ENCODE measurements around the gene FAM83D. TPM values are rescaled to one million over a fixed set of nuclear protein-coding genes. Genes with fewer than 3 reads are reported as not detected.

Gene FAM83D
- total and polyA plus RNA-seq, 2 of the 8 experiments (the other 6 are each of a cell fraction or from before 2014, with no cell fraction given) = 60.9 to 62.6 TPM

DNA sequence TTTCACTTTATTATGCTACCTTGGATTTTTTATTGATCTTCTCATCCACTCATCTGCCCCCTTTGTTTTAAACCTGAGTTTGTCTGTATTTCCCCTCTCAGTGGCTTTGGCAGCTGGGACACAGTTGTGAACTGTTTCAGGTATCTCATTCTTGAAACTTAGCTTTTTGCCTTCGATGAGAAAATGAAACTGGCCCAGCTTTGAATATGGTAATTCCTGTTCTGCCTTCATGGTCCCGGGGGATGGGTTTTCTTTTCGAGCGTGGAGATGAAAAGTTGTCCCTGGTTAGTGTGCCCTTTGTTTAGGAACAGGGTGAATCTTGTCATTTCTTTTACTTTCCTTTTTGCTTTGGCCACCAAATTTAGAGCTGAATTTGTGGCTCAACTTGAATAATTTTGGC, 61.6 kb downstream of the FAM83D start:
- FAIRE-seq = no peak
- Histone ChIP-seq H2BK12ac (ENCODE audit: low read depth, low read length) (no peak overlapping the region), H3K23me2 (ENCODE audit: low read depth, low read length) (no peaks in the 10 kb centered on the region), H3K56ac (replicated peaks; ENCODE audit: insufficient read length, low read depth, low read length) (no peak overlapping the region), H2BK120ac (replicated peaks; ENCODE audit: low read depth, low read length) (no peak overlapping the region), H3K18ac (ENCODE audit: extremely low read depth, low read length) (no peak overlapping the region), H3K27ac (ENCODE audit: low read depth, low read length) (no peak overlapping the region), H4K8ac (ENCODE audit: extremely low read depth, insufficient read depth, low read length) (no peak overlapping the region), H2BK5ac (ENCODE audit: low read depth, low read length) (no peak overlapping the region), H3K9ac (replicated peaks in 1 of 4; ENCODE audit: extremely low read depth in 1 of 4, low read depth in 3 of 4, low read length in 3 of 4) (no peak overlapping the region), H4K20me1 (replicated peaks in 1 of 2; ENCODE audit: control insufficient read depth in 1 of 2, insufficient read depth in 2 of 2, low read length in 2 of 2) (no peaks in the 10 kb centered on the region), H3K14ac (ENCODE audit: insufficient read length) (no peak overlapping the region), H2BK15ac (ENCODE audit: low read length) (no peak overlapping the region), H3K4me1 (replicated peaks in 1 of 4; ENCODE audit: control insufficient read depth in 3 of 4, insufficient read depth in 4 of 4, low read length in 3 of 4) (peaks cover 0 to 3% (median 0%) of the 10 kb centered on the region in 4 experiments; a peak in 2 of 7 replicates), H3K79me2 (ENCODE audit: control insufficient read depth in 1 of 2, insufficient read depth in 2 of 2, low read length in 2 of 2) (no peaks in the 10 kb centered on the region), H3K27me3 (replicated peaks in 1 of 4; ENCODE audit: control insufficient read depth in 3 of 4, extremely low read depth in 1 of 4, insufficient read depth in 3 of 4, low read length in 3 of 4) (no peaks in the 10 kb centered on the region), H3K4me3 (ENCODE audit: extremely low read depth in 1 of 4, insufficient read depth in 2 of 4, low read depth in 3 of 4, low read length in 4 of 4) (no peak overlapping the region), H3K36me3 (ENCODE audit: control insufficient read depth in 2 of 4, insufficient read depth in 4 of 4, low read length in 3 of 4) (peaks cover 0 to 26% (median 6%) of the 10 kb centered on the region in 4 experiments; a peak in 3 of 8 replicates), H2BK20ac (ENCODE audit: low read length) (no peak overlapping the region), H3K23ac (ENCODE audit: insufficient read length) (no peak overlapping the region), H3K4me2 (ENCODE audit: insufficient read depth in 1 of 2, low read depth in 2 of 2, low read length in 2 of 2) (peak overlapping the region in 1 of 2 experiments; percentile 22; a peak in 1 of 4 replicates), H3K9me3 (ENCODE audit: insufficient read depth in 2 of 2, low read depth in 1 of 2, low read length in 1 of 2) (no peaks in the 10 kb centered on the region), H2AFZ (ENCODE audit: low read length) (no peak overlapping the region), H3K79me1 (ENCODE audit: low read depth, low read length) (no peaks in the 10 kb centered on the region), H4K5ac (ENCODE audit: insufficient read length, low read depth, low read length) (no peak overlapping the region), H4K91ac (replicated peaks; ENCODE audit: insufficient read length, low read length) (no peak overlapping the region), H3K4ac (replicated peaks; ENCODE audit: insufficient read length, low read depth, low read length) (no peak overlapping the region), H2AK5ac (ENCODE audit: low read depth, low read length) (no peak overlapping the region)
- ChIA-PET POLR2A (ENCODE audit: partially characterized antibody) (interaction anchor here (1.1 to 1.3 kb wide), 2 partner anchors 10 to 25 kb away, joined by 3 read pairs; no protein-coding TSS in a partner anchor), CTCF (ENCODE audit: partially characterized antibody) (interaction anchor here (1.9 kb wide), 1 partner anchor 12 kb away, joined by 6 read pairs; no protein-coding TSS in a partner anchor)
- no peak for DNase-seq (ENCODE audit: low read depth in 1 of 2, low spot score in 2 of 2)
- 90% methylated on average over 4 of the region's 4 CpGs; no CpG with 5 or more reads in 1 of the 2 experiments for WGBS, 2 experiments (ENCODE audit: extremely low coverage in 1 of 2, insufficient coverage in 1 of 2, insufficient read length in 1 of 2, insufficient replicate concordance in 2 of 2, low coverage in 1 of 2, low lambda C conversion rate in 2 of 2, missing lambda C conversion rate in 1 of 2)
- TF ChIP-seq KDM1A (IDR thresholded peaks at IDR 0.05; ENCODE audit: borderline replicate concordance, low read length) = no peak
- no peak for TF ChIP-seq HDAC6 (IDR thresholded peaks at IDR 0.05; ENCODE audit: low read depth, low read length)
- no peak for TF ChIP-seq RXRA (IDR thresholded peaks at IDR 0.05; ENCODE audit: insufficient read depth, low read depth, low read length)
- no peak for TF ChIP-seq KDM5A (IDR thresholded peaks at IDR 0.05; ENCODE audit: low read length)
- TF ChIP-seq KDM4A (IDR thresholded peaks at IDR 0.05; ENCODE audit: low read depth, low read length, severe bottlenecking) = no peak
- TF ChIP-seq RFX5 (IDR thresholded peaks at IDR 0.05; ENCODE audit: borderline replicate concordance, low read depth, low read length) = no peak
- no peak for TF ChIP-seq ZNF274 (IDR thresholded peaks at IDR 0.05; ENCODE audit: borderline replicate concordance, extremely low read depth, low read length)
